Right lobe of liver (tissue), 4 donors: ENCODE data around the gene FGF21.

Experiments used
- CTCF ChIP-seq, 4 donors: fragments of 200-600 bp in 3 of 4; fragments of 450-650 bp in 1 of 4; IDR thresholded peaks; one replicate each; pipeline versions ENCODE4 v1.5.1 to v1.8.0; 2016 to 2022; ENCODE audit warnings: antibody characterized with exemption in 4 of 4, mild to moderate bottlenecking in 2 of 4
- POLR2A ChIP-seq: fragments of 450-650 bp; IDR thresholded peaks from one replicate; pipeline ENCODE4 v1.6.1; 2017; ENCODE audit warnings: antibody characterized with exemption, mild to moderate bottlenecking
- donor health status: DM: no; HTN: no; CAD: no.
- donor health status: DM: no; HTN: no; CAD: no.
- donor health status: DM: no; HTN: yes; CAD: no.

GRCh38 chr19:48798937-48799336, 43.6 kb downstream of the FGF21 start:
- TF ChIP-seq POLR2A (no peak), CTCF (IDR thresholded peaks at IDR 0.05) (no peak)
